ENCODE measurements around the gene MR1. TPM values are rescaled to one million over a fixed set of nuclear protein-coding genes. Genes with fewer than 3 reads are reported as not detected.
"Not testable (repeated sequence)": the region's sequence is repeated elsewhere in the genome, so short reads cannot be mapped to it uniquely, and the experiment has no call there.

The MR1 gene
- total RNA-seq, 4 donors from 2014 or later: 9.1 to 21.8 (median 13.8) TPM

DNA sequence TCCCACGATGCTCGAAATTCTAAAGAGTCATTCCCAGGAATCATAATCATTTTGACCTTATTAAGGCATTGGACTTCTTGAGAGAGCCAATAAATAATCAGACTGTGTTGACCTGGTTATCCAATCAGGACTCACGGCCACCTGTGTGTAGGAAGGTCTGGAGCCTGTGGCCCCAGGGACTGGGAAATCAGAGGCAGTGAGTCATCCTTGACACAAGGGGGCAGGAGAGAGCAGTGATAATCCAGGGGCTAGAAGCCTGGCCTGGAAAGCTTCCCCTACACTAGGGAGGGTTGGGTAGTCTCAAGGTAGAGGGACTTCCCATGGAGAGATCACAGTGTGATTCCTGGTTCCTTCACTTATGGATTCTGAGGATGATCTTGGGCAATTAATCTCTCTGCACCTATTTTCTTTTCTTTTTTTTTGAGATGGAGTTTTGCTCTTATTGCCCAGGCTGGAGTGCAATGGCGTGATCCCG is 4.7 kb downstream of the MR1 start:
- Histone ChIP-seq H3K36me3 (peaks cover 0 to 15% (median 0%) of the 10 kb centered on the region in 3 donors), H3K4me1 (peaks cover 31 to 80% (median 32%) of the 10 kb centered on the region in 3 donors), H3K9me3 (no peaks in the 10 kb centered on the region), H3K27ac (peak overlapping the region in 1 of 4 donors; percentile 16), H3K27me3 (no peaks in the 10 kb centered on the region), H3K4me3 (no peak overlapping the region)
- DNase-seq: no peak
- WGBS, 2 donors: 77 to 84% methylated on average over 3 to 5 of the region's 5 CpGs
- TF ChIP-seq CTCF (IDR thresholded peaks at IDR 0.05): peak; percentile 38 to 79 (median 72)
- no peak for TF ChIP-seq POLR2A (IDR thresholded peaks at IDR 0.05)
- intact Hi-C loops (cut with DNase I): loop anchor here (5.0 kb wide), 2 partner anchors 49 to 104 kb away; partner anchors contain the start of gene IER5

DNA sequence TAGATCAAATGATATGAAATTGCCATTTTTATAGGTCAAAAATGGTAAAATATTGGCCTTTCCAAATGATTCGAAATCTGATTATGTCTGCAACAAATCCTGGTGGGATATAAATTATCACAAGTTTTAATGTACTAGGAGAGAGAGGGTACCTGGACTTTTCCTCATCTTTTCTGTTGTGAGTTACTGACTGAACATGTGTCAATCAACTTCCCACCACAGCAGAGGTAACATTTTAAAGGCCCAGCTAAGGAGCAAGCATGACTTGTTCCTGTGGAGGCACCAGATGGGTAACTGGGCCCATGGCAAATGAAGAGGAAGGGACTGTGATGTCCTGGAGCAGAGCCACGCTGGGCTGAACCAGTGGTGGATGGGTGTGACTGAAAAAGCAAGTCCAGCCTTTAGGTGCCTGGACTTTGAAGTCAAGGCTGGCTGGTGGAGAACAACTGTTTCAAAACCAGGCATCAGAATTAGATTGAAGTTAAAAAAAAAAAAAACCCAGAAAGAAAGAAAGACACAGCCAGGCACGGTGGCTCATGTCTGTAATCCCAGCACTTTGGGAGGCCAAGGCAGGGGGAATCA is 6.6 kb downstream of the MR1 start:
- H3K27ac ChIP-seq: peak overlapping the region in 2 of 4 donors; percentile 11 to 19
- WGBS, 2 donors: 67 to 71% methylated on average over 3 of the region's 3 CpGs
- H3K36me3 ChIP-seq: peaks cover 0 to 18% (median 0%) of the 10 kb centered on the region in 3 donors
- DNase-seq: no peak
- no peaks in the 10 kb centered on the region for H3K9me3 ChIP-seq
- peaks cover 28 to 85% (median 32%) of the 10 kb centered on the region in 3 donors for H3K4me1 ChIP-seq
- H3K4me3 ChIP-seq: no peak overlapping the region
- intact Hi-C loops (cut with DNase I): no loop called here
- H3K27me3 ChIP-seq: no peaks in the 10 kb centered on the region
- TF ChIP-seq POLR2A (IDR thresholded peaks at IDR 0.05) (no peak), CTCF (IDR thresholded peaks at IDR 0.05) (no peak)

GRCh38 chr1:181043025-181043888 is 9.5 kb downstream of the MR1 start:
- Histone ChIP-seq H3K27ac (peak overlapping the region; percentile 66 to 86 (median 80)), H3K36me3 (peaks cover 0 to 34% (median 0%) of the 10 kb centered on the region in 3 donors), H3K27me3 (no peaks in the 10 kb centered on the region), H3K4me3 (no peak overlapping the region), H3K9me3 (no peaks in the 10 kb centered on the region), H3K4me1 (peaks cover 18 to 64% (median 21%) of the 10 kb centered on the region in 3 donors)
- no peak for DNase-seq
- 45 to 62% methylated on average over 4 to 5 of the region's 5 CpGs for WGBS, 2 donors
- intact Hi-C loops (cut with DNase I): no loop called here
- TF ChIP-seq POLR2A (IDR thresholded peaks at IDR 0.05) (no peak), CTCF (IDR thresholded peaks at IDR 0.05) (no peak)

GRCh38 chr1:181044449-181044966 is 10.7 kb downstream of the MR1 start:
- DNase-seq: no peak
- intact Hi-C loops (cut with DNase I): no loop called here
- Histone ChIP-seq H3K36me3 (peaks cover 0 to 35% (median 0%) of the 10 kb centered on the region in 3 donors), H3K27me3 (no peaks in the 10 kb centered on the region), H3K27ac (peak overlapping the region; percentile 76 to 86 (median 80)), H3K4me3 (no peak overlapping the region), H3K4me1 (peaks cover 18 to 53% (median 21%) of the 10 kb centered on the region in 3 donors), H3K9me3 (no peaks in the 10 kb centered on the region)
- 16 to 48% methylated on average over 3 to 5 of the region's 5 CpGs for WGBS, 2 donors
- TF ChIP-seq CTCF (IDR thresholded peaks at IDR 0.05): no peak
- TF ChIP-seq POLR2A (IDR thresholded peaks at IDR 0.05): no peak

DNA sequence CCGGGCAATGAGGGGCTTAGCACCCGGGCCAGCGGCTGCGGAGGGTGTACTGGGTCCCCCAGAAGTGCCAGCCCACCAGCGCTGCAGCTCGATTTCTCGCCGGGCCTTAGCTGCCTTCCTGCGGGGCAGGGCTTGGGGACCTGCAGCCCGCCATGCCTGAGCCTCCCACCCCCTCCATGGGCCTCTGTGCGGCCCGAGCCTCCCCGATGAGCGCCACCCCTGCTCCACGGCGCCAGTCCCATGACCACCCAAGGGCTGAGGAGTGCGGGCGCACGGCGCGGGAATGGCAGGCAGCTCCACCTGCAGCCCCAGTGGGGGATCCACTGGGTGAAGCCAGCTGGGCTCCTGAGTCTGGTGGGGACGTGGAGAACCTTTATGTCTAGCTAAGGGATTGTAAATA is 12.2 kb downstream of the MR1 start:
- H3K27me3 ChIP-seq; intact Hi-C loops (cut with DNase I); DNase-seq; H3K27ac ChIP-seq; H3K4me3 ChIP-seq; H3K9me3 ChIP-seq: not testable (repeated sequence)
- Histone ChIP-seq H3K4me1 (peaks cover 17 to 45% (median 18%) of the 10 kb centered on the region in 3 donors), H3K36me3 (peaks cover 0 to 49% (median 0%) of the 10 kb centered on the region in 3 donors)
- WGBS, 2 donors: 100% methylated on average over 1 of the region's 22 CpGs; no CpG with 5 or more reads in 1 of the 2 donors
